Measurements from ENCODE around the gene RNF207. TPM values are rescaled to one million over a fixed set of nuclear protein-coding genes. Genes with fewer than 3 reads are reported as not detected.

The RNF207 gene
- total RNA-seq, 1 experiment from 2014 or later, result 9.2 TPM

DNA sequence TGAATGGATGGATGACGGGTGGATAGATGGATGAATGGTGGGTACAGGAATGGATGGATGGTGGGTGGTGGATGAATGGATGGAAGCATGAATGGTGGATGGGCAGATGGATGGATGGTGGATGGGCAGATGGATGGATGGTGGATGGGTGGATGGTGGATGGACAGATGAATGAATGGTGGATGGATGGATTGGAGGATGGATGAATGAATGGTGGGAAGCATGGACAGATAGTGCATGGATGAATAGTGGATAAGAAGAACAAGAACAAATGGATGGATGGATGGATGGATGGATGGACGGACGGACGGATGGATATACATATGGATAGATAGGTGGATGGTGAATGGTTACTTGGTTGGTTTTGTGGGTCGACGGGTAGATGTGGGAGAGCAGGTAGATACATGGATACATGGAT, 30.5 kb upstream of the RNF207 start:
- ATAC-seq (no peak), DNase-seq (ENCODE audit: low spot score) (no peak)
- Mint-ChIP-seq H3K36me3 (no peaks in the 10 kb centered on the region), H3K4me1 (peaks cover 3% of the 10 kb centered on the region), H3K4me3 (no peak overlapping the region), H3K9me3 (no peaks in the 10 kb centered on the region), H3K27me3 (ENCODE audit: low read depth) (peaks cover 31% of the 10 kb centered on the region), H3K27ac (no peak overlapping the region)
- ChIA-PET CTCF (no interaction called here), POLR2A (no interaction called here)
- TF ChIP-seq, protein P1, sequence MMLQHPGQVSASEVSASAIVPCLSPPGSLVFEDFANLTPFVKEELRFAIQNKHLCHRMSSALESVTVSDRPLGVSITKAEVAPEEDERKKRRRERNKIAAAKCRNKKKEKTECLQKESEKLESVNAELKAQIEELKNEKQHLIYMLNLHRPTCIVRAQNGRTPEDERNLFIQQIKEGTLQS (CRISPR knock-in tag; conservative IDR thresholded peaks at IDR 0.05), result no peak
- TF ChIP-seq ELF4 (CRISPR knock-in tag; IDR thresholded peaks at IDR 0.05; ENCODE audit: low read depth), result no peak
- no peak for TF ChIP-seq IRF1 (CRISPR knock-in tag; IDR thresholded peaks at IDR 0.05)
- no peak for TF ChIP-seq USF2 (CRISPR knock-in tag; IDR thresholded peaks at IDR 0.05)
- TF ChIP-seq, protein P2, sequence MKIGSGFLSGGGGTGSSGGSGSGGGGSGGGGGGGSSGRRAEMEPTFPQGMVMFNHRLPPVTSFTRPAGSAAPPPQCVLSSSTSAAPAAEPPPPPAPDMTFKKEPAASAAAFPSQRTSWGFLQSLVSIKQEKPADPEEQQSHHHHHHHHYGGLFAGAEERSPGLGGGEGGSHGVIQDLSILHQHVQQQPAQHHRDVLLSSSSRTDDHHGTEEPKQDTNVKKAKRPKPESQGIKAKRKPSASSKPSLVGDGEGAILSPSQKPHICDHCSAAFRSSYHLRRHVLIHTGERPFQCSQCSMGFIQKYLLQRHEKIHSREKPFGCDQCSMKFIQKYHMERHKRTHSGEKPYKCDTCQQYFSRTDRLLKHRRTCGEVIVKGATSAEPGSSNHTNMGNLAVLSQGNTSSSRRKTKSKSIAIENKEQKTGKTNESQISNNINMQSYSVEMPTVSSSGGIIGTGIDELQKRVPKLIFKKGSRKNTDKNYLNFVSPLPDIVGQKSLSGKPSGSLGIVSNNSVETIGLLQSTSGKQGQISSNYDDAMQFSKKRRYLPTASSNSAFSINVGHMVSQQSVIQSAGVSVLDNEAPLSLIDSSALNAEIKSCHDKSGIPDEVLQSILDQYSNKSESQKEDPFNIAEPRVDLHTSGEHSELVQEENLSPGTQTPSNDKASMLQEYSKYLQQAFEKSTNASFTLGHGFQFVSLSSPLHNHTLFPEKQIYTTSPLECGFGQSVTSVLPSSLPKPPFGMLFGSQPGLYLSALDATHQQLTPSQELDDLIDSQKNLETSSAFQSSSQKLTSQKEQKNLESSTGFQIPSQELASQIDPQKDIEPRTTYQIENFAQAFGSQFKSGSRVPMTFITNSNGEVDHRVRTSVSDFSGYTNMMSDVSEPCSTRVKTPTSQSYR (CRISPR knock-in tag; IDR thresholded peaks at IDR 0.05), result no peak

GRCh38 chr1:6176779-6177178, 29.1 kb upstream of the RNF207 start:
- ATAC-seq, result no peak
- TF ChIP-seq FOXJ3 (CRISPR knock-in tag; IDR thresholded peaks at IDR 0.05; ENCODE audit: borderline replicate concordance), result no peak
- no peak for TF ChIP-seq TEAD1 (CRISPR knock-in tag; IDR thresholded peaks at IDR 0.05)
- no peak for TF ChIP-seq NR2C2 (CRISPR knock-in tag; IDR thresholded peaks at IDR 0.05)
- no peak for TF ChIP-seq ZNF138 (CRISPR knock-in tag; conservative IDR thresholded peaks at IDR 0.05)
- TF ChIP-seq, protein P2 (CRISPR knock-in tag; IDR thresholded peaks at IDR 0.05), result no peak
- no peak for TF ChIP-seq PREB (CRISPR knock-in tag; IDR thresholded peaks at IDR 0.05; ENCODE audit: borderline replicate concordance)
- TF ChIP-seq, protein P3, sequence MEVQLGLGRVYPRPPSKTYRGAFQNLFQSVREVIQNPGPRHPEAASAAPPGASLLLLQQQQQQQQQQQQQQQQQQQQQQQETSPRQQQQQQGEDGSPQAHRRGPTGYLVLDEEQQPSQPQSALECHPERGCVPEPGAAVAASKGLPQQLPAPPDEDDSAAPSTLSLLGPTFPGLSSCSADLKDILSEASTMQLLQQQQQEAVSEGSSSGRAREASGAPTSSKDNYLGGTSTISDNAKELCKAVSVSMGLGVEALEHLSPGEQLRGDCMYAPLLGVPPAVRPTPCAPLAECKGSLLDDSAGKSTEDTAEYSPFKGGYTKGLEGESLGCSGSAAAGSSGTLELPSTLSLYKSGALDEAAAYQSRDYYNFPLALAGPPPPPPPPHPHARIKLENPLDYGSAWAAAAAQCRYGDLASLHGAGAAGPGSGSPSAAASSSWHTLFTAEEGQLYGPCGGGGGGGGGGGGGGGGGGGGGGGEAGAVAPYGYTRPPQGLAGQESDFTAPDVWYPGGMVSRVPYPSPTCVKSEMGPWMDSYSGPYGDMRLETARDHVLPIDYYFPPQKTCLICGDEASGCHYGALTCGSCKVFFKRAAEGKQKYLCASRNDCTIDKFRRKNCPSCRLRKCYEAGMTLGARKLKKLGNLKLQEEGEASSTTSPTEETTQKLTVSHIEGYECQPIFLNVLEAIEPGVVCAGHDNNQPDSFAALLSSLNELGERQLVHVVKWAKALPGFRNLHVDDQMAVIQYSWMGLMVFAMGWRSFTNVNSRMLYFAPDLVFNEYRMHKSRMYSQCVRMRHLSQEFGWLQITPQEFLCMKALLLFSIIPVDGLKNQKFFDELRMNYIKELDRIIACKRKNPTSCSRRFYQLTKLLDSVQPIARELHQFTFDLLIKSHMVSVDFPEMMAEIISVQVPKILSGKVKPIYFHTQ (CRISPR knock-in tag; IDR thresholded peaks at IDR 0.05), result no peak
- no peak for TF ChIP-seq FOXK1 (CRISPR knock-in tag; IDR thresholded peaks at IDR 0.05)
- TF ChIP-seq SOX15 (CRISPR knock-in tag; IDR thresholded peaks at IDR 0.05), result no peak
- TF ChIP-seq TEAD4 (CRISPR knock-in tag; IDR thresholded peaks at IDR 0.05), result no peak
- Mint-ChIP-seq H3K4me3 (no peak overlapping the region), H3K27me3 (ENCODE audit: low read depth) (peaks cover 44% of the 10 kb centered on the region), H3K36me3 (no peaks in the 10 kb centered on the region), H3K4me1 (peaks cover 14% of the 10 kb centered on the region), H3K27ac (no peak overlapping the region), H3K9me3 (no peaks in the 10 kb centered on the region)
- DNase-seq (ENCODE audit: low spot score), result no peak
- POLR2A ChIA-PET, result no interaction called here
- CTCF ChIA-PET, result interaction anchor here (0.6 to 1.5 kb wide), 6 partner anchors 9 to 135 kb away, joined by 3 to 5 read pairs (median 4); no protein-coding TSS in a partner anchor

Data from WTC11 (cell line).